ENCODE data around the gene RAX2. TPM values are rescaled to one million over a fixed set of nuclear protein-coding genes. Genes with fewer than 3 reads are reported as not detected.

Gene RAX2
- total and polyA plus RNA-seq, 2 of the 8 experiments (the other 6 are each of a cell fraction or from before 2014, with no cell fraction given) = 0.08 TPM; not detected in 1

- peaks cover 0 to 14% (median 3%) of the 10 kb centered on the region in 4 experiments; a peak in 2 of 8 replicates for H3K36me3 ChIP-seq (ENCODE audit: control insufficient read depth in 2 of 4, insufficient read depth in 4 of 4, low read length in 3 of 4)
- no peaks in the 10 kb centered on the region for H3K79me2 ChIP-seq (ENCODE audit: control insufficient read depth in 1 of 2, insufficient read depth in 2 of 2, low read length in 2 of 2)
- no peak overlapping the region for H3K56ac ChIP-seq (replicated peaks; ENCODE audit: insufficient read length, low read depth, low read length)
- DNase-seq (ENCODE audit: low read depth in 1 of 2, low spot score in 2 of 2) (no peak), FAIRE-seq (no peak)
- no peak overlapping the region for H3K14ac ChIP-seq (ENCODE audit: insufficient read length)
- H2BK12ac ChIP-seq (ENCODE audit: low read depth, low read length) = no peak overlapping the region
- no peak for TF ChIP-seq PHF8 (conservative IDR thresholded peaks at IDR 0.05; ENCODE audit: low read depth, low read length)
- no peak for TF ChIP-seq CREB1 (IDR thresholded peaks at IDR 0.05)
- TF ChIP-seq BCL11A (IDR thresholded peaks at IDR 0.05; ENCODE audit: low read depth in 2 of 2, low read length in 2 of 2) = no peak
- no peak overlapping the region for H2BK20ac ChIP-seq (ENCODE audit: low read length)
- H3K23ac ChIP-seq (ENCODE audit: insufficient read length) = no peak overlapping the region
- H3K23me2 ChIP-seq (ENCODE audit: low read depth, low read length) = peaks cover 12% of the 10 kb centered on the region; the same call in 1 of the 2 replicates
- H2BK5ac ChIP-seq (ENCODE audit: low read depth, low read length) = no peak overlapping the region
- H3K4me3 ChIP-seq (ENCODE audit: extremely low read depth in 1 of 4, insufficient read depth in 2 of 4, low read depth in 3 of 4, low read length in 4 of 4) = no peak overlapping the region
- no peak overlapping the region for H3K4ac ChIP-seq (replicated peaks; ENCODE audit: insufficient read length, low read depth, low read length)
- H3K4me2 ChIP-seq (ENCODE audit: insufficient read depth in 1 of 2, low read depth in 2 of 2, low read length in 2 of 2) = no peak overlapping the region
- H2BK15ac ChIP-seq (ENCODE audit: low read length) = no peak overlapping the region
- ChIA-PET CTCF (ENCODE audit: partially characterized antibody) (interaction anchor here (0.9 to 1.1 kb wide), 3 partner anchors 8 to 88 kb away, joined by 3 to 5 read pairs (median 3); no protein-coding TSS in a partner anchor), POLR2A (ENCODE audit: partially characterized antibody) (interaction anchor here (0.6 to 2.3 kb wide), 6 partner anchors 8 to 678 kb away, joined by 3 to 7 read pairs (median 4); partner anchors contain the start of genes APBA3, EEF2 and MRPL54)
- no peak overlapping the region for H2AFZ ChIP-seq (ENCODE audit: low read length)
- H3K4me1 ChIP-seq (replicated peaks in 1 of 4; ENCODE audit: control insufficient read depth in 3 of 4, insufficient read depth in 4 of 4, low read length in 3 of 4) = peaks cover 0 to 9% (median 1%) of the 10 kb centered on the region in 4 experiments; a peak in 3 of 7 replicates
- H4K8ac ChIP-seq (ENCODE audit: extremely low read depth, insufficient read depth, low read length) = no peak overlapping the region
- H3K9ac ChIP-seq (replicated peaks in 1 of 4; ENCODE audit: extremely low read depth in 1 of 4, low read depth in 3 of 4, low read length in 3 of 4) = no peak overlapping the region
- H4K91ac ChIP-seq (replicated peaks; ENCODE audit: insufficient read length, low read length) = no peak overlapping the region
- H4K5ac ChIP-seq (ENCODE audit: insufficient read length, low read depth, low read length) = no peak overlapping the region
- 84% methylated on average over 9 of the region's 9 CpGs; no CpG with 5 or more reads in 1 of the 2 experiments for WGBS, 2 experiments (ENCODE audit: extremely low coverage in 1 of 2, insufficient coverage in 1 of 2, insufficient read length in 1 of 2, insufficient replicate concordance in 2 of 2, low coverage in 1 of 2, low lambda C conversion rate in 2 of 2, missing lambda C conversion rate in 1 of 2)
- no peak overlapping the region for H3K27ac ChIP-seq (ENCODE audit: low read depth, low read length)
- H3K27me3 ChIP-seq (replicated peaks in 1 of 4; ENCODE audit: control insufficient read depth in 3 of 4, extremely low read depth in 1 of 4, insufficient read depth in 3 of 4, low read length in 3 of 4) = peaks cover 0 to 14% (median 6%) of the 10 kb centered on the region in 4 experiments; a peak in 5 of 7 replicates
- H3K79me1 ChIP-seq (ENCODE audit: low read depth, low read length) = no peaks in the 10 kb centered on the region
- peaks cover 0 to 3% of the 10 kb centered on the region in 2 experiments for H4K20me1 ChIP-seq (replicated peaks in 1 of 2; ENCODE audit: control insufficient read depth in 1 of 2, insufficient read depth in 2 of 2, low read length in 2 of 2)
- H3K18ac ChIP-seq (ENCODE audit: extremely low read depth, low read length) = no peak overlapping the region
- no peak overlapping the region for H2BK120ac ChIP-seq (replicated peaks; ENCODE audit: low read depth, low read length)
- no peak overlapping the region for H2AK5ac ChIP-seq (ENCODE audit: low read depth, low read length)
- peaks cover 17 to 22% of the 10 kb centered on the region in 2 experiments for H3K9me3 ChIP-seq (ENCODE audit: insufficient read depth in 2 of 2, low read depth in 1 of 2, low read length in 1 of 2)
These were observed 8.8 kb upstream of the RAX2 start for GRCh38 chr19:3780786-3781304.
